Thyroid gland (tissue), 4 donors: ENCODE measurements around the gene MAP4.

Source experiments
- POLR2A ChIP-seq, 2 donors: fragments of 450-650 bp; IDR thresholded peaks; one replicate each; pipeline ENCODE4 v1.6.1; 2017; ENCODE audit warnings: antibody characterized with exemption in 2 of 2, mild to moderate bottlenecking in 2 of 2, moderate library complexity in 1 of 2
- TF ChIP-seq, protein P1 (sequence below), 6 experiments: fragments of 200-600 bp in 3 of 6; fragments of 450-650 bp in 3 of 6; sonication (generic) in 3 of 6; IDR thresholded peaks; one replicate each; pipeline ENCODE4 v1.5.1; 2016 to 2019; ENCODE audit warnings: antibody characterized with exemption in 6 of 6, mild to moderate bottlenecking in 2 of 6, inconsistent platforms in 1 of 6, moderate library complexity in 1 of 6

DNA sequence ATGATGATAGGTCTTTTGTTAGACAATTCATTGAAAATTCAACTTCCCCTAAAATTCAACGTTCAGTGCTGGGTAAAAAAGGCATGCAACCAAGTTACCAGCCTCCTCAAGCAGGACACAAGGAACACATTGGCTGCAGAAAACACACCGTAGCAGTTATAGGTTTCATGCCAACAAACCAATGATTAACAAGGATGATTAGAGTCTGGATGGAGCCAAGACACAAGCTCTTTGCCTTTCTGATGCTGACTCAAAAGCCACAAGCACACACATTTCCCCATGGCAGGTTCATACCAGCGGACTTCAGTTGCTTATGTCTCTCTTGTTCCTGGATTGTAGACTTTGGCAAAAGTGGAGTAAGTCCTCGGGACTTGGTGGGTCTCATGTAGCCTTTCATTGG lies 107.5 kb downstream of the MAP4 start:
- TF ChIP-seq, protein P1, sequence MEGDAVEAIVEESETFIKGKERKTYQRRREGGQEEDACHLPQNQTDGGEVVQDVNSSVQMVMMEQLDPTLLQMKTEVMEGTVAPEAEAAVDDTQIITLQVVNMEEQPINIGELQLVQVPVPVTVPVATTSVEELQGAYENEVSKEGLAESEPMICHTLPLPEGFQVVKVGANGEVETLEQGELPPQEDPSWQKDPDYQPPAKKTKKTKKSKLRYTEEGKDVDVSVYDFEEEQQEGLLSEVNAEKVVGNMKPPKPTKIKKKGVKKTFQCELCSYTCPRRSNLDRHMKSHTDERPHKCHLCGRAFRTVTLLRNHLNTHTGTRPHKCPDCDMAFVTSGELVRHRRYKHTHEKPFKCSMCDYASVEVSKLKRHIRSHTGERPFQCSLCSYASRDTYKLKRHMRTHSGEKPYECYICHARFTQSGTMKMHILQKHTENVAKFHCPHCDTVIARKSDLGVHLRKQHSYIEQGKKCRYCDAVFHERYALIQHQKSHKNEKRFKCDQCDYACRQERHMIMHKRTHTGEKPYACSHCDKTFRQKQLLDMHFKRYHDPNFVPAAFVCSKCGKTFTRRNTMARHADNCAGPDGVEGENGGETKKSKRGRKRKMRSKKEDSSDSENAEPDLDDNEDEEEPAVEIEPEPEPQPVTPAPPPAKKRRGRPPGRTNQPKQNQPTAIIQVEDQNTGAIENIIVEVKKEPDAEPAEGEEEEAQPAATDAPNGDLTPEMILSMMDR (IDR thresholded peaks at IDR 0.05): no peak
- no peak for TF ChIP-seq POLR2A (IDR thresholded peaks at IDR 0.05)
